Activated naive CD8-positive, alpha-beta T cell treated with anti-CD3 and anti-CD28 coated beads, Interleukin-2, amount 50 U/mL, for 24 hours (primary cell): ENCODE results near the gene RTL1.
A peak's percentile ranks its signal among the peaks of the same experiment; 100 is the strongest.

Experiments used
- ATAC-seq: fragments of 150-1000 bp; cut with Tn5 transposase; one replicate; pipeline ENCODE4 v1.10.0; 2021
- DNase-seq: peaks from one replicate; pipeline ENCODE4 v3.0.0; 2021
- H3K27ac Mint-ChIP-seq: one replicate; pipeline ENCODE4 v1.8.0; 2021; ENCODE audit warnings: mild to moderate bottlenecking, mixed read lengths
- H3K27me3 Mint-ChIP-seq: one replicate; pipeline ENCODE4 v1.8.0; 2021; ENCODE audit warnings: mixed read lengths
- H3K36me3 Mint-ChIP-seq: one replicate; pipeline ENCODE4 v1.8.0; 2021; ENCODE audit warnings: low read depth, mixed read lengths
- H3K4me1 Mint-ChIP-seq: one replicate; pipeline ENCODE4 v1.8.0; 2021; ENCODE audit warnings: mixed read lengths
- H3K4me3 Mint-ChIP-seq: one replicate; pipeline ENCODE4 v1.8.0; 2021; ENCODE audit warnings: mild to moderate bottlenecking, moderate library complexity, mixed read lengths
- H3K9me3 Mint-ChIP-seq: one replicate; pipeline ENCODE4 v1.8.0; 2021; ENCODE audit warnings: mixed read lengths

RTL1 gene

DNA sequence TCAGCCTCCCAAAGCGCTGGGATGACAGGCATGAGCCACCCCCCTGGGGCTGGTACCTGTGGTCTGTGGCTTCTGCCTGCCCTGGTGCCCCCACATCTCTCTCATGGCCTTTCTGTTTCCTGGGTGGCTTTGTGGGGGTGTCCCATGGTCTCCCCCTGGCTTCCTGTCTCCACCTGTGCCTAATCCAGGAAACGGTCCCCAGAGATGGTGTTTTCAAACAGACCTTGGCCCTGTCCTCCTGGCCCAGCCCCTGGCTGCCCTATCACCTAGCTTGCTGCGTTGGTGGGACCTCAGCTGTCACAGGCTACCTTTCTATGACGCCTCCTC, 59.5 kb downstream of the RTL1 start:
- Mint-ChIP-seq H3K27me3 (no peaks in the 10 kb centered on the region), H3K4me3 (no peak overlapping the region), H3K36me3 (no peaks in the 10 kb centered on the region), H3K9me3 (no peaks in the 10 kb centered on the region), H3K27ac (no peak overlapping the region), H3K4me1 (peaks cover 7% of the 10 kb centered on the region)
- ATAC-seq (peak; percentile 58), DNase-seq (peak; percentile 23)

DNA sequence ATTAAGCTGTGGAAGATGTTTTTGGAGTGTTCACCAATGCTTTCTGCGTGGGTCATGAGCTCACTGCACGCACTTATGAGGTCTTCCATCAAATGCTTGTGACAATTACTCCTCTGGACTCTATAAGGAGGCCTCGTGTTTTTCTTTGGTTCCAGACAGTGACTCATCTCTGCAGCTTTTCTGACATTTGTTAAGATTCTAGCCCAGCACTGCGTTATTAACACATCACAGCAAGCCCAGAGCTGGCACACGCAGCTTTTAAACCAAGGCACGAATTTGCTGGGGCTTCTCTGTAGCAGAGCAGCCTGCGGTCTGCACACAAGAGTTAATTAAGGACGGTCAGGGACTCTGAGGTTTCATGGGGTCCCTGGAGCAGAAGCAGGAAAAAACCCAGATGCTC, 60.7 kb downstream of the RTL1 start:
- no peaks in the 10 kb centered on the region for H3K9me3 Mint-ChIP-seq
- no peaks in the 10 kb centered on the region for H3K36me3 Mint-ChIP-seq
- no peak overlapping the region for H3K27ac Mint-ChIP-seq
- DNase-seq = no peak
- H3K4me3 Mint-ChIP-seq = no peak overlapping the region
- H3K4me1 Mint-ChIP-seq = peaks cover 7% of the 10 kb centered on the region
- no peak for ATAC-seq
- H3K27me3 Mint-ChIP-seq = no peaks in the 10 kb centered on the region

DNA sequence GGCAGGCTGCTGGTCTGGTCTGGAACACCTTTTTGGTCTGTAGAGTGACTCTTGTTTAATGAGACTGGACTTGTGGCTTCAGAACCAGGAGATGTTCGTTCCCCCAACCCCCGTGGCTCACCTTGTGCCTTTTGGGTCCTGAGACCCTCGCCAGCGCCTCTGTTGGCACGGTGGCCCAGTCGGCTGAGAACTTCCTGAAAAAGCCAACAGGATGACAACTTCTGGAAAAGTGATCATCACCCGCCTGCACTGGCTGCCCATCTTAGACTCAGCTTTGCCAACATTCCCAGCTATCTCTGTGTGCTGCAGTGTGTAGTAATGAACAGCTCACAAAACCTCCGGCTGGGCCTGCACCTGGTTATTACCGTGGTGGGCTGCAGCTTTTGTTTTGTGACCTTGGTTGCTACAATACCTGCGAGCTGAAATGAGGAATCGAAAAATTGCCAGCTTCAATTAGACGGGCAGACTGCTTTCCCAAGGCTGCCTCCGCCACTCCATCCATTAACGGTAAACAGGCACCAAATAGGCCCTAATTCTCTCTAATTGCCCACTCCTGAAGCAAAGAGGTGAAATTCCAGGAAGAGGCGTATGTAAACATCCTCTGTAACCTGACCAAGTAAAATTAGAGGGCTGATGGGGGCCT, 61.6 kb downstream of the RTL1 start:
- no peaks in the 10 kb centered on the region for H3K27me3 Mint-ChIP-seq
- H3K36me3 Mint-ChIP-seq = no peaks in the 10 kb centered on the region
- H3K27ac Mint-ChIP-seq = no peak overlapping the region
- H3K9me3 Mint-ChIP-seq = no peaks in the 10 kb centered on the region
- no peak for ATAC-seq
- no peak overlapping the region for H3K4me3 Mint-ChIP-seq
- H3K4me1 Mint-ChIP-seq = peaks cover 7% of the 10 kb centered on the region
- DNase-seq = no peak

DNA sequence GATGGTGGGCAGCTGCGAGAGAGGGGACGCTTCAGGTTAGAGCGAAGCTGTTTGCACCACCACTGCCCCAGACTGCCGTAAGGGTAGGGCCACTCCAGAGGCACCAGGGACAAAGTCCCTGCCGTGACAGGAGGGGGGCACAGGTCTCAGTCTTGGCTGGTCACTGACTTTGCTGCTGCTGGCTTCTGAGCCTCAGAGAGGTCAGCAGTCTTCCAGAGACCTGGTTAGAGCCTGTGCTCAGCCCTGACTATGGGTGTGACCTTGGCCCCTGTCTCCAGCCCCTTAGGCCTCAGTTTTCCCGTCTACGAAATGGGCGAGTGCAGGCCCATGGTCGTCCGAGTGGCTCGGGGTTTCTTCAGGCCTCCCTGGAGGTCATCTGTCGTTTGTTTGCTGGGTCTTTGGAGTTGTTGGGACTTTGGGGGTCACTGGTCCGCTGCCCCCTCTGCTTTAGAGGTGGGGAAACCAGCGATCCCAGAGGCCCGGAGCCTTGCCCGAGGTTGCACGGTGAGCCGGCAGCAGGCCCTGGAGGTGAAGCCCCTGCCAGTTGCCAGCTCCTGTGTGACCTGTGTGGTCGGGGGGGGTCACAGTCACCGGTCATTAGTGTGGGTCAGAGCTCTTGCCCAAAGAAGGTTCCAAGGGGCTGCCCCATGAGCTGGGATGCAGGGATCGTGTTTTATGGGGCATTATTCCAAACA, 62.3 kb downstream of the RTL1 start:
- no peak overlapping the region for H3K27ac Mint-ChIP-seq
- H3K4me3 Mint-ChIP-seq = no peak overlapping the region
- H3K36me3 Mint-ChIP-seq = no peaks in the 10 kb centered on the region
- peaks cover 7% of the 10 kb centered on the region for H3K4me1 Mint-ChIP-seq
- no peak for ATAC-seq
- no peaks in the 10 kb centered on the region for H3K27me3 Mint-ChIP-seq
- no peak for DNase-seq
- no peaks in the 10 kb centered on the region for H3K9me3 Mint-ChIP-seq

DNA sequence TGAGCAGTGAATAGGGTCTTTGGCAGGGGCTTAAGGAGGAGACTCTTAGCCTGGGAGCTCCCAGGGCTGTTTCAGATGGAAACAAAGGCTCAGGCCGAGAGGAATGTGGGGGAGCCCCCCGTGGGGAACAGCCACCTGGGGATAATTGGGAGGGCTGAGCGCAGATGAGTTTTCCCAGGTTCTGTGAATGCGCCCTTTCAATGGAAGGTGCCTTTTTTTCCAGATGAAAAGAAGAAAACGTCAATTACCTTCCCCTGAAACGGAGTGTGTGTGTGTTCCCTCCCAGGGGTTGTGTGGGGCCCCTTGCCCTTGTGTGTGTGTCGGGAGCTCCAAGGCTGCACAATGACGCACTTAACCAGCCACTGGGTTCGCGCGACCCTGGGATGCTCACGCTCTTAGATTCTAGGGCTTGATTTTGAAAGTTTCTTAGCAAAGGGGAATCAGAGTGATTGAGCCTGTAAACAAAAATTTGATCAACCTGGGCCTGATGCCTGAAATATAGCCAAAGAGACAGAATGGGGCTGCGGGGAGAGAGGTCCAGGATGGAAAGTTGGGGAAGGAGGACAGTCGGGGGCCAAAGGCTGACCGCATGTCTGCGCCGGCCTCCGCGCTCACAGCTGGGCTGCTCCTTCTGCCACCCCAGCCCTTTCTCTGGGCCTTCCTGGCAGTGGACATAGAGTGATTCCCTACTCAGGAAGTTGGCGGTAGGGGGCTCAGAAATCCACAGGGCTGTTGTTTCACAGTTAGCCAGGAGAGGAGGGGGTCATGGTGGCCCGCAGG, 63.0 kb downstream of the RTL1 start:
- DNase-seq (no peak), ATAC-seq (no peak)
- Mint-ChIP-seq H3K27me3 (no peaks in the 10 kb centered on the region), H3K27ac (no peak overlapping the region), H3K4me1 (peaks cover 7% of the 10 kb centered on the region), H3K4me3 (no peak overlapping the region), H3K36me3 (no peaks in the 10 kb centered on the region), H3K9me3 (no peaks in the 10 kb centered on the region)

DNA sequence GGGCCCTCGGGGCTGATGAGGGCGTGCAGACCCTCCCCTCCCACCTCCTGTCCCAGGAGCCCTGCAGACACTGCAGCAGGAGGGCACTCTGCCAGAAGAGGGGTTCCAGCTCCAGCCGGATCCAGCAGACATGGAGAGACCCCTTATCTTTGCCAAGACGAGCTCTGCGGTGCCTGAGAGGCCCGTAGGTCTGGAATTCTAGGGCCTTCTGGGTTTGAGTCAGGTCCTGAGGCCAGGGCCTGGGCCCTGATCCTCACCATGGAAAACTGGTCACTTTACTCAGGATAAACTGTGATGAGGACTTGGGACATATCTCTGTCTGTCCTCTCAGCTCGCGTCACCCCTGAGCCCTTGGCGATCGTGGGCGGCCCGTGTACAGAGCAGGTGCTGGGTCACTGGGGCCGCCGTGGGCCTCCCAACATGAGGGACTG, 63.8 kb downstream of the RTL1 start:
- DNase-seq = no peak
- Mint-ChIP-seq H3K36me3 (no peaks in the 10 kb centered on the region), H3K9me3 (no peaks in the 10 kb centered on the region), H3K27ac (no peak overlapping the region), H3K27me3 (no peaks in the 10 kb centered on the region), H3K4me1 (peaks cover 7% of the 10 kb centered on the region), H3K4me3 (no peak overlapping the region)
- ATAC-seq = no peak

DNA sequence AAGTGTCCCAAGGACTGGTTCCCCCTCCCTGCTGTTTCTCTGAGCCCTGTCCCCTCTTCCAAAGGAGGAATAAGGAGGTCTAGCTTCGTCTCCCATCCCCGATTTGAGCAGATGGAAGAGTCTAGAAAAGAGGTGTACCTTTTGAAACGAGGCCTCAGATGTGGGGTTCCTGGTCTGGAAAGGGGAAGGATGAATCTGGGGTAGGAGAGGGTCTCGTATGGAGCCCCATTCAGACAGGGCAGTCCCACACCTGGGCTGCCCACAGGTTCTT, 64.3 kb downstream of the RTL1 start:
- H3K36me3 Mint-ChIP-seq = no peaks in the 10 kb centered on the region
- H3K4me3 Mint-ChIP-seq = no peak overlapping the region
- DNase-seq = no peak
- ATAC-seq = no peak
- H3K27me3 Mint-ChIP-seq = no peaks in the 10 kb centered on the region
- peaks cover 5% of the 10 kb centered on the region for H3K4me1 Mint-ChIP-seq
- no peak overlapping the region for H3K27ac Mint-ChIP-seq
- H3K9me3 Mint-ChIP-seq = no peaks in the 10 kb centered on the region

DNA sequence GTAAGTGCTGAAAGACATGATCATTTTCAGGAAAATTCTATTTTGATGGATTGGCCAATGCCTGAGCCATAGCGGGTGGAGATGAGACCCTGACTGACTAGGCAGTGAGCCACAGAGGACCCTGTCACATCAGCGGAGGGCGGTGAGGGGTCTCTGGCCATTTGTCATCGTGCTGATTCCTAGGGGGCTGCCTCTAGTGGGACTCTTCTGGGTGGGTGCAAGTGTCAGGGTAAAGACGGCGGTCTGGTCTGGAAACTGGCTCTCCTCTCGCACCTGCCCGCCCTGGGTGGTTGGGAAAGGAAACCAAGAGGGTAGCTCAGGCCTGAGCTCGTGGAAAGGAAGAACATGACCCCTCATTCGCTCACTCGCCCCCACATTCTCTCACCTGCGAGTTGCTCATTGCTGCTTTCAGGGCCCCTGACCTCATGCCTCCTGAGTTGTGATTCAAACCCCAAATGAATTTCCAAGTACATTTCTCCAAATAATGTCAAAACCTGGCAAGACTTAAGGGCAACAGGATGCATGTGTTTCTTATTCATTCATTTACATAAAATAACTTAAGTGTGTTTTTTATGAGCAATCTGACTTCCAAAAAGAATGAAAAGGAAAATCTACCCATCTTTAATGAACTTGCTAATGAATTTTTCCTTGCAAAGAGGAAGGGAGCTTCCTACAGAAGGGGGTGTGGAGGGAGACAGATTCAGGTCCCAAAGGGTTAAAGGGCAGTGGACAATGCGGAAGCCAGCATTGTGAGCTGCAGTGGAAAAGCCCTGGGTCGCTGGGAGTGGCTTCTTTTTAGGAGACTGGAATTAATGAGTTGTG, 64.8 kb downstream of the RTL1 start:
- DNase-seq (no peak), ATAC-seq (no peak)
- no peak overlapping the region for H3K4me3 Mint-ChIP-seq
- no peak overlapping the region for H3K27ac Mint-ChIP-seq
- no peaks in the 10 kb centered on the region for H3K9me3 Mint-ChIP-seq
- no peaks in the 10 kb centered on the region for H3K36me3 Mint-ChIP-seq
- H3K27me3 Mint-ChIP-seq = no peaks in the 10 kb centered on the region
- peaks cover 3% of the 10 kb centered on the region for H3K4me1 Mint-ChIP-seq

DNA sequence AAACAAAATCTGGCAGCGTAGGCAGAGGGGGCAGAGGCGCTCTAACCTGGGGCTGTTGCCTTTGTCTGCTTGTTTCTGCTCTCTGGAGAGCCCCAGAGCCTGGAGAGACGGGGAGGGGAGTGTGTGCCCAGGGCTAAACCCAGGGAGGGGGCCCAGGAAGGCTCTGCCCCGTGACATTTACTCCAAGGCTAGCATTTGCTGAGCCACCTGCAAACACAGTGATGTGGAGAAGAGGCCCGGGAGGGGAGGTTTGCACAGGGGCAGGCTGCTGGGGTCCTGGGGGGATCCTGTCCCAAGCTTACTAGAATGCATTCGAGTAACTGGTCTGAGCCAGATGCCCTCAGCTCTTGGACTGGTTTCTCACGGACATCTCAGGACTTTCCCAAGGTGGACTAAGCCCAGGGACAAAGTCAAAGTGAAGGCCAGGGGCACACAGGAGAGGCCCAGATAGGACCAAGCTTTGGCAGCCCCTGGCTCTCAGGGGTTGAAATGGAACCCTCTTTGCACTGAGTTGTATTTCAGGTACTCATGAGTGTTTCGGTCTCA, 65.6 kb downstream of the RTL1 start:
- peaks cover 2% of the 10 kb centered on the region for H3K27me3 Mint-ChIP-seq
- no peaks in the 10 kb centered on the region for H3K36me3 Mint-ChIP-seq
- DNase-seq (no peak), ATAC-seq (no peak)
- no peak overlapping the region for H3K4me3 Mint-ChIP-seq
- no peak overlapping the region for H3K27ac Mint-ChIP-seq
- H3K4me1 Mint-ChIP-seq = no peaks in the 10 kb centered on the region
- no peaks in the 10 kb centered on the region for H3K9me3 Mint-ChIP-seq

DNA sequence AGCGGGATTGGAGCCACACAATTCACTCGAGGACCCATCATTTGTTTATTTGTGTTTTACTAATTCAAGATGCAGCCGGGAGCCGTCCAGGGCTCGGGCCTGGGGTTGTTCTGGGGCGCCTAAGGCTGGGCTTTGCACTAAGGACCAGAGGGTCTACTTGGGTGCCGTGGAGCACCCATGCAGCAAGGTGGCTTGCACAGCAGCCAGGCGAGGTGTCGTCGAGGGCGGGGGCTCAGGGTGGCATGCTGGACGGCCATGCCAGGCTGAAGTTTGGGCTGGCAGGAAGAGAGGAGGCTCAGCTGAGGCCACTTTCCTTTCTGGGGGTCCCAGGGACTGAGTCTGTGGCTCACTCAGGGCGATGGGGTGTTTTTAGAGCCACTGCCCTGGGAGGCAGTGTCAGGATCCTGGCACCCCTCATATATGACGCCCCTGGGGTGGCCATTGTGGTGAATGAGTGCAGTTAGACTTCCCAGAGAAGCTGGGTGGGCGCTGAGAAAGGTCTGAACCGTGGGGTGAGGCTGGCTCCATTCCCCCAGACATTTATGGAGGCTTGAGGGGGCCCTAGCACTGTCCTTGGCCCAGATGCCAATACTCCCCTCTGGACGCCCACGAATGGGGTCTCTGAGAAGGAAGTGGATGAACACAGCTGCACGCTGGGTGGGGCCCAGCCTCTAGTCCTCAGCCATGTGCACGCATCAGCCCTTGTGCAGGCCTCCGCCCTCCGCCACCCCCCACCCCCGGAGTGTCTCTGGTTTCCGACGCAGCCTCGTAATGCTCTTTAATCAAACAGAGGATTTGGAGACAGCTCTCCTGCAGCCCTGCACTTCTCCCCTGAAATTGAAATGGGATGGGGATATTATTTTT, 66.3 kb downstream of the RTL1 start:
- Mint-ChIP-seq H3K36me3 (no peaks in the 10 kb centered on the region), H3K27me3 (peaks cover 2% of the 10 kb centered on the region), H3K27ac (no peak overlapping the region), H3K4me3 (no peak overlapping the region), H3K4me1 (no peaks in the 10 kb centered on the region), H3K9me3 (no peaks in the 10 kb centered on the region)
- DNase-seq (no peak), ATAC-seq (no peak)

DNA sequence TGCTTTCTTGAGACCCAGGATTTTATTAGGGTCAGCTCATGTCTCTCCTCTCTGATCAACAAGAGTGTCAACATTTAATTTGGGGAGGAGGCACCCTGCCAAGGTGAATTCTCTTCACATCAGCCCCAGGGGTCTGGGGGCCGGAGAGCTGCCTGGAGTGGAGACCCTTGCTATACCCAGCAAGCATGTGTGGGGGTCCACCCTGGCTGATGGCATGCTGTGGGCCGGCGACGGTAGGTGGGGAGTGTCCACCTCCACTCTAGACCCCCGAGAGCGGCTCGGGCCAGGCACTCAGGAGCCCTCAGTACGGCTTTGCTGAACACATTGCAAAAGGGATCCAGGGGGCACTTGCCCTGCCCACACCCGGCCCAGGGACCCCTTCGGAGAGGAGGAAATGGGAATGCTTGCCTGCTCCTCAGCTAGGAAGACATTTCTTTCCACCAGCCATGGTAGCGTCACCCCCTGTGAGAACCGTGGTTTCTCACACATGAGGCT, 67.2 kb downstream of the RTL1 start:
- Mint-ChIP-seq H3K4me1 (no peaks in the 10 kb centered on the region), H3K27ac (no peak overlapping the region), H3K36me3 (no peaks in the 10 kb centered on the region), H3K4me3 (no peak overlapping the region), H3K9me3 (no peaks in the 10 kb centered on the region), H3K27me3 (peaks cover 3% of the 10 kb centered on the region)
- ATAC-seq (no peak), DNase-seq (no peak)

DNA sequence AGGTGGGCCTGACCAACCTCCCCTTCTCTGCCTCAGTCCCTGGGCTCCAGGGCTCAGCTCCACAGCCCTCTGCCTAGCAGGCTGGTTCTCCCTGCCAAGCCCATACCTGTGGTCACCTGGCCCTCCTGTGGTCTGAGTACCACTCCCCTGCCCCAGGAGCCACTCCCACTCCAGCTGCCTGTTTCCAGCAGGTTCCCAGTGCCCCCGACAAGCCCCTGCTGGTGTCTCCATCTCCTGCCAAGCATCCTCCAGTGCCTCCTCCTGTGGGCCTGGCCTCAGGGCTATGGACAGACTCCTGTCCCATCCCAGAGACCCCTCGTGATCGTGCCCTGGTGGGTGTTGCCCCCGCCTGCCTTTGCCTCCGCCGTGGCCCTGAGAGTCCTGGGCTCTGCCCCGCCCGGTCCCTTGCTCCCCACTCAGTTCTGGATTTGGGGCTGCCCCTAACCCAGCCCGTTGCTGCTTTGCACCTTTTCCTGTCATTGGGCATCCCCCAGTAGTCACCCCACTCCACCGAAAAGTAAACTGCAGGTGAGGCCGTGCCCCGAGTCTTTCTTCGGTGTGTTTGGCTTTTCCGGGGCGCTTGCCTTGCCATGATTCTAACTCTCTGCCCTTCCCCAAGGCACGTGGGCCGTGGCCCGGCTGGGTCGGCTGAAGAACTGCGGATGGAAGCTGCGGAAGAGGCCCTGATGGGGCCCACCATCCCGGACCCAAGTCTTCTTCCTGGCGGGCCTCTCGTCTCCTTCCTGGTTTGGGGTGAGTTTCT, 67.8 kb downstream of the RTL1 start:
- no peak for ATAC-seq
- no peak overlapping the region for H3K4me3 Mint-ChIP-seq
- no peaks in the 10 kb centered on the region for H3K4me1 Mint-ChIP-seq
- no peaks in the 10 kb centered on the region for H3K36me3 Mint-ChIP-seq
- DNase-seq = no peak
- peaks cover 7% of the 10 kb centered on the region for H3K27me3 Mint-ChIP-seq
- no peaks in the 10 kb centered on the region for H3K9me3 Mint-ChIP-seq
- no peak overlapping the region for H3K27ac Mint-ChIP-seq

DNA sequence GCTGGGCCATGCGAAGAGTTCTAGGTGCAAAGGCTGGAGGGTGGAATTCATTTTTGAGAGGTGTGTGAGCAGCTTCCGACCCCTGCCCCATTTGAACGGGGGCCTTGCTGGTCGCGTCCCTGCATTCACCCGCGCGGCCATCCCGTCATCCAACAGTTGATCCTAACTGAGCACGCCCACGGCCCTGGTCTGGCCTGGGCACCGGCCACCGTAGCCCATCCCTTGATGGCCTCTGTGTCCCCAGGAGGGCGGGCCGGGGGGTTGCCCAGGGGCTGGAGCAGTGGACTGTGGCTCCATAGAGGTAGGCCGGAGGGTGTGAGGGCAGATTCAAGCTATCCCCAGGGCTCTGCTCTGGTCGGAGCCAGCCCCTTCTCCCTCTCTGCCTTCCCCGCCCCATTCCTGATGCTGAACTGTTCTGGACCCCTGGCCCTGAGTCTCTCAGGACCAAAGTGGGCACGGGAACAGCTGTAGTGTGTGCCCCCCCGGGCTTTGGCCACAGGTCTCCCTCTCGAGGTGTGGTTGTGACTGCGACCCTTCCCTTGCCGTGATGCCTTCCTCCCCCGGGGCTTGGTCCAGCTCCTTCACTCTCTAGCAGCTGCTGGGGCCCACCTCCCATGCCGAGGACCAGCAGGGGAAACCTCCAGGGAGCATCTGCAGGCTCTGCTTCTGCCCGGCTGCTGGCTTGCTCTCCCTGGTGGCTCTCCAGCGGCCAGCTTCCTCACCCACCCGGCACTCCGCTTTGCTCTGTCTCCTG, 68.6 kb downstream of the RTL1 start:
- Mint-ChIP-seq H3K27me3 (peaks cover 7% of the 10 kb centered on the region), H3K4me3 (no peak overlapping the region), H3K27ac (no peak overlapping the region), H3K4me1 (no peaks in the 10 kb centered on the region), H3K36me3 (no peaks in the 10 kb centered on the region), H3K9me3 (no peaks in the 10 kb centered on the region)
- ATAC-seq = no peak
- DNase-seq = no peak
